ENCODE measurements around the gene NOP14.
A peak's percentile ranks its signal among the peaks of the same experiment; 100 is the strongest.

Gene NOP14

GRCh38 chr4:2908686-2909085 lies 54.5 kb downstream of the NOP14 start:
- no peak for DNase-seq

- DNase-seq = no peak
Measured at GRCh38 chr4:2907706-2908293, 55.4 kb downstream of the NOP14 start.

GRCh38 chr4:2907226-2907625 lies 56.0 kb downstream of the NOP14 start:
- DNase-seq = no peak

GRCh38 chr4:2906218-2906617 lies 57.0 kb downstream of the NOP14 start:
- DNase-seq = no peak

- no peak for DNase-seq
Measured at GRCh38 chr4:2905544-2905943, 57.7 kb downstream of the NOP14 start.

GRCh38 chr4:2902126-2902525 lies 61.1 kb downstream of the NOP14 start:
- no peak for DNase-seq

- DNase-seq = no peak
Measured at GRCh38 chr4:2901186-2901585, 62.0 kb downstream of the NOP14 start.

GRCh38 chr4:2900741-2901140 lies 62.5 kb downstream of the NOP14 start:
- no peak for DNase-seq

GRCh38 chr4:2898001-2898400 lies 65.2 kb downstream of the NOP14 start:
- DNase-seq = no peak

GRCh38 chr4:2893772-2894171 lies 69.4 kb downstream of the NOP14 start:
- peak; percentile 11 for DNase-seq

- no peak for DNase-seq
Measured at GRCh38 chr4:2891294-2891693, 71.9 kb downstream of the NOP14 start.

- peak; percentile 31 for DNase-seq
Measured at GRCh38 chr4:2888886-2889285, 74.3 kb downstream of the NOP14 start.

All from inflammatory macrophage treated with lipopolysaccharide for 4 hours (primary cell).